DMS114 treated with DMSO at 0.1 percent for 48 hours (cell line): ENCODE measurements around the gene SYNE1.

ENCODE experiments used
- DNase-seq: peaks from one replicate; lab custom pipeline; 2025; ENCODE audit not compliant: unreplicated experiment; lab: John Stamatoyannopoulos, UW

The SYNE1 gene

DNA sequence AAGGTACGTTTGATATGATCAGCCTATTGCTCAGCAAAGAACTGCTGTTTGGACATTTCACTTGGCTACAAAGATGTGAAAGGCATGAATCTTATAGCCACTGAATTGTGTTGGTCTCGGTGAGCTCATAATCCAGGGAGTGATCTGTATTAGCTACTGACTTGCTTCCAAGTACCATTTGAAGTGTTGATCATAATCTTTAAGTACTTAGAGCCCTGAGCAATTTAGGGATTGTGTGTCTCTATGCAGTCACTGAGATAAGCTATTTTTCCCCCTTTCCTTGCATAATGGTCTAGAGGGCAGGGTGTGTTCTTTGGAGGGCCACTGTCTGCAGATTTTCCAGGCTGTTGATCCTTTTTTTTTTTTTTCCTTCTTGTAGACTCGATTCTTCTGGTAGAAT, 436.0 kb downstream of the SYNE1 start:
- no peak for DNase-seq

- no peak for DNase-seq
Observed at GRCh38 chr6:152195896-152196295, 441.3 kb downstream of the SYNE1 start.

DNA sequence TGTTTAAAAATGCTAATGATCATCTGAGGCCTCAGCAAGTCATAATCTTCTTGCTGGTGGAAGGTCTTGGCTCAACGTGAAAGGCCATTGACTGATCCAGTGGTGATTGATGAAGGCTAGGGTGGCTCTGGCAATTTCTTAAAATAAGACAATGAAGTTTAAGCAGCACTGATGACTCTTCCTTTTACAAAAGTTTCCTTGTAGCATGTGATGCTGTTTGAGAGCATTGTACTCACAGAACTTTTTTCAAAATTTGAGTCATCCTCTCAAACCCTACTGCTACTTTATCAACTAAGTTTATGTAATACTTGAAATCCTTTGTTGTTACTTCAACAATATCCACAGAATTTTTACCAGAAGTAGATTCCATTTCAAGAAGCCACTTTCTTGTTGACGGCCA, 447.4 kb downstream of the SYNE1 start:
- DNase-seq, result no peak

DNA sequence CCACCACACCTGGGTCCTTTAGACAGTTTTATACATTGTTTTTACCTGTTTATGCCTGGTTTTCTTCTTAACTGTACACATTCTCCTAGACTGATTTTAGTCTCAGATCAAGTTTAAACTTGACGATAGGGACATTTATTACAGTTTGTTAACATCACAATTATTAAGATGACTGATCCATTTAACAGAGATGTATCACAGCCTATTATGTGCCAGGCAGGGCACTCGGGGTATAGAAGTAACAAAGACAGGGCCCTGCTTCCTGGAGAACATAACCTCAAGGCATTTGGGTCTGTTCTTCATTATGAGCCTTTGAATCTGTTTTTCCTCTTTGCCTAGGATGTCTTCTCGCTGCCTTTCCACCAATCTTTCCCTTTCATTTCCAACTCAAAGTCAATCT, 449.2 kb downstream of the SYNE1 start:
- no peak for DNase-seq

GRCh38 chr6:152186840-152187239, 450.3 kb downstream of the SYNE1 start:
- DNase-seq, result no peak

DNA sequence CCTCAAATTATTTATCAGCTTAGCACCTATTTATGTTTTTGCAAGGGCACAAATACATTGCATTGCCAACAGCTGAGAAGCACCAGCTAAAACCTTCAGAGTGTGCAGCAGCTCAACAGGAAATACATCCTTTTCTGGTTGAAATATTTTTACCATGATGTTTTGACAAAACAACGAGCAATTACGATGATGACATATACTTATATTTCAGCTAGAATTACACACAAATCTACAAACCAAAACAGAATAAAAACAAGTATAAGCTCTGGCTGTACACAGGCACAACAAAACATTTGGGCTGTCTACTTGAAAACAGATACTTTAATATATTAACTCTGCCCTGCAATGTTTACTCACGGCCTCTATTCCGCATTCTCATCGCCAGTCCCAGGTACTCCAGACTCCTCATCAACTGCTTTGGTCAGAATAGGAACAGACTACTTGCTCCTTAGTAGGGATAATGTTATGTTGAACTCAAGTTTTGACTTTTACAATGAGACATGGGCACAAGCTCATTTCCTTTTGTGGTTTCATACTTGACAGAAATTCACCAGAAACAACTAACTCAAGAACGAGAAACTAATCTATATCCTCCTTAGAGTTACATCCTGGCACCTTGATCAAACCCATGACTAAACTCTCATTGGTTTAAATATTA, 452.1 kb downstream of the SYNE1 start:
- DNase-seq, result no peak

GRCh38 chr6:152184573-152184916, 452.6 kb downstream of the SYNE1 start:
- no peak for DNase-seq

DNA sequence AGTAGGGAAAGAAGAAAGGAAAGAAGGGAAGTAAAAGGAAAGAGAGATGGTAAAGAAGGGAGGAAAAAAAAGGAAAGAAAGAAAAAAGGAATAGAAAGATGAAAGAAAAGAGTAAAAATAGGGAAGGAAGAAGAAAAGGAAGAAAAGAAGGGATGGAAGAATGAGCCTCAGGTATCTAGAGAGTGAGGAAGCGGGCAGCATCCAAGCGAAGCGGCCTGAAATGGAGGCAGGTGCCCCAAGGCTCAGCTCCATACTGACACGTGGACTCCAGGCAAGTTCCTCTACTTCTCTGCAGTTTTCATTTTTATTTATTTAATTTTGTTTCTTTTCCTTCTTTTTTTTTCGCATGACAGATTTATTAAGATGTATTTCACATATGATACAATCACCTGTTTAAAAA, 456.6 kb downstream of the SYNE1 start:
- no peak for DNase-seq

- no peak for DNase-seq
Observed at GRCh38 chr6:152176268-152176667, 460.9 kb downstream of the SYNE1 start.

GRCh38 chr6:152173957-152174356, 463.2 kb downstream of the SYNE1 start:
- no peak for DNase-seq

GRCh38 chr6:152173321-152173720, 463.8 kb downstream of the SYNE1 start:
- no peak for DNase-seq

DNA sequence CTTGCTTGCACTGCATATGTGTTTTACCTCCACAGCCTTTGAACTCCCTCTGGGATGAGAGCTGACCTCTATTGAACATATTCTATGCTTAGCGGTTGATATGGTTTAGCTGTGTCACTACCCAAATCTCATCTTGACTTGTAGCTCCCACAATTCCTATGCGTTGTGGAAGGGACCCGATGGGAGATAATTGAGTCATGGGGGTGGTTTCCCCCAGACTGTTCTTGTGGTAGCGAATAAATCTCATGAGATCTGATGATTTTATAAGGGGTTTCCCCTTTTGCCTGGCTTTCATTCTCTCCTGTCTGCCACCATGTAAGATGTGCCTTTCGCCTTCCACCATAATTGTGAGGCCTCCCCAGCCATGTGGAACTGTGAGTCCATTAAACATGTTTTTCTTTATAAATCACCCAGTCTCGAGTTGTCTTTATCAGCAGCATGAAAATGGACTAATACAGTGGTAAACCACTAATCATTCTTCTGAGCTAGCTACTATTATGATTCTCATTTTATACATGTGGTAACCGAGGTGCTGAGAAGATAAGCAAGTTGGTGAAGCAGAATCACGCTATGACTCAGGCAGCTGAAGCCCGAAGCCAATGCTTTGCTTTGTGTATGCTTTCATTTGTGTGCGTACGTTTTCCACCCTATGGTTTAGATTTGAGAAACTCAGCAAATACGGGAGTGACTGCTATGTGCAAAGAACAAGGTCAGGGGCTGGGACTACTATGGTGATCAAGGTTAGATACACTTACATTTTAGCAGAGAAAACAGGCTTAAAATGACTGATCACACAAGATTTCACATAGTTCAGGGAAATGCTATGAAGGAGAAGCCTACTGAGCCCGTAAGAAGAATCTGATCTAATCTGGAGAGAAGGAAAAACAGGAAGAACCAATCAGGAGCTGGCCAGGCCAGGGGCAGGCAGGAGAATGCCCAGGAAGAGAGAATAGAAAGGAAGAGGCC, 466.2 kb downstream of the SYNE1 start:
- DNase-seq, result no peak

DNA sequence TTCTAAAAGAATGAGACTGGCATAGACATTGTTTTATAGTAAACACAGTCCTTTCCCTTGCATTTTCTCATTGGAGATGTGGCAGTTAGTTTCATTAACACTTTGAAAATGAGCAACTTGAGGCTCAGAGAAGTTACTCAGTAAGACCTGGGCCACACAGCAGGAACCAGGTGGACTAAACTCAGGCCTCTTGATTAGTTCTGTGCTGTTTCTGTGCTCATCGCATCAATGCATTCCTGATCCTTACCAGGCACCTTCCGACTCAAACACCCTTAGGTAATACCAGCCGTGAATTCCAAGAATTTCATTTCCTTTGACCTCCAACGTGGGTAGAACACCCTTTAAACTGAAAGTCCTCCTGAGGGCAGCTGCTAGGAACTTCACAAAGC, 466.9 kb downstream of the SYNE1 start:
- no peak for DNase-seq

DNA sequence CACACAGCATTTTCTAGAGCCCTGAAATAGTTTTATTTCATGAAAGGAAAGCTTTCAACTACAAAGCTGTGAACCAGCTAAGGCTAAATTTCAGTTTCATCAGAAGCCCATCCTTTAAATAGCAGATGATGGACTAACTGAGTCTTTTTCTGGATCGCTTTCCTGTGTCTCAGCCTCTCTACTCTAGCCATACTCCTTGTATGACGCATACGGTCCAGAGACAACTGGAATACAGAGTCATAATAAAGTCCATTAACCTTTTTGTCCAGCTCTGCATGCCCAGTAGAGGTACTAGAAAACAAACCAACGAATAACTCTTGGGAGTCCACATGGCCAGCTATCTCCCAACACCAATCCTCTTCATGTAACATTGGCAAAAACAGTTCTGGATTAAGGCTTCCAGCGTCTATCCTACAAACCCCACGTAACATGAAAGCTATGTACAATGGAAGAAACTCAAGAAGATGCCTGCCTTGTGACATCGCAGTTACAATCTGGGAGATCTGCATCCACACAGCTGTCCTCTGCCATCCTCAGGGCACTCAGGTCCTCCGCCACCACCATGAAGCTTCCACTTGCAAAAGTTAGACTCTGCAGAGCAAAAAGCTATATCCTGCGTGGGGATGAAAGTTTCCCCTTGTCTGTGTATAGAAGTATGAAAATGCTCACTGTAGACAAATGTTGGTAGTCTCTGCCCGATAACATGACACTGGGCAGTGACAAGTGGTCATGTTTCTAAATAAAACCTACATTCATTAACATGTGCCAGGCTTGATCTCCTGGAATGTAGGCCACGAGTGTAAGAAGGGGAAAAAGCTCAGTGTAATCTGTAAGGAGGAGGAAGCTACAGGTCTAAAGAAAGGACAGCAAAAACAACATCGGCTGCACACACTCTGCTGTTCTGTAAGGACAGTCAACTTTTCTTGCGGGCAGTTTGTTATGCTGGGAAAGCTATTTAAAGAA, 469.2 kb downstream of the SYNE1 start:
- DNase-seq, result no peak

GRCh38 chr6:152166897-152167296, 470.3 kb downstream of the SYNE1 start:
- DNase-seq, result no peak

- DNase-seq, result no peak
Observed at GRCh38 chr6:152166497-152166896, 470.7 kb downstream of the SYNE1 start.

GRCh38 chr6:152164957-152165356, 472.2 kb downstream of the SYNE1 start:
- DNase-seq, result no peak

- no peak for DNase-seq
Observed at GRCh38 chr6:152161501-152161900, 475.7 kb downstream of the SYNE1 start.

GRCh38 chr6:152160346-152160745, 476.8 kb downstream of the SYNE1 start:
- no peak for DNase-seq

- no peak for DNase-seq
Observed at GRCh38 chr6:152155792-152156191, 481.4 kb downstream of the SYNE1 start.
